Duodenal mucosa (tissue), 2 donors: ENCODE measurements around the gene ANTXRL.
"Not testable (repeated sequence)": the region's sequence is repeated elsewhere in the genome, so short reads cannot be mapped to it uniquely, and the experiment has no call there.

Source experiments
- H3K27ac ChIP-seq: one replicate; pipeline ENCODE4 v1.7.0; 2013; ENCODE audit warnings: low read depth, low read length
- H3K27me3 ChIP-seq, 2 donors: one replicate each; pipeline ENCODE4 v1.7.0; 2013; ENCODE audit warnings: low read length in 2 of 2, control low read depth in 1 of 2; ENCODE audit not compliant: insufficient read depth in 2 of 2, control insufficient read depth in 1 of 2
- H3K36me3 ChIP-seq, 2 donors: one replicate each; pipeline ENCODE4 v1.7.0; 2013; ENCODE audit warnings: low read length in 2 of 2, control low read depth in 1 of 2; ENCODE audit not compliant: insufficient read depth in 2 of 2, control insufficient read depth in 1 of 2
- H3K4me1 ChIP-seq, 2 donors: one replicate each; pipeline ENCODE4 v1.7.0; 2013; ENCODE audit warnings: low read length in 2 of 2, control low read depth in 1 of 2; ENCODE audit not compliant: insufficient read depth in 2 of 2, control insufficient read depth in 1 of 2
- H3K4me3 ChIP-seq, 2 donors: one replicate each; pipeline ENCODE4 v1.7.0; 2013; ENCODE audit warnings: low read length in 2 of 2, low read depth in 1 of 2
- H3K9ac ChIP-seq, 2 donors: one replicate each; pipeline ENCODE4 v1.7.0; 2013; ENCODE audit warnings: low read length in 2 of 2, low read depth in 1 of 2
- H3K9me3 ChIP-seq, 2 donors: one replicate each; pipeline ENCODE4 v1.7.0; 2013; ENCODE audit warnings: low read length in 2 of 2, control low read depth in 1 of 2; ENCODE audit not compliant: control insufficient read depth in 1 of 2

ANTXRL gene

DNA sequence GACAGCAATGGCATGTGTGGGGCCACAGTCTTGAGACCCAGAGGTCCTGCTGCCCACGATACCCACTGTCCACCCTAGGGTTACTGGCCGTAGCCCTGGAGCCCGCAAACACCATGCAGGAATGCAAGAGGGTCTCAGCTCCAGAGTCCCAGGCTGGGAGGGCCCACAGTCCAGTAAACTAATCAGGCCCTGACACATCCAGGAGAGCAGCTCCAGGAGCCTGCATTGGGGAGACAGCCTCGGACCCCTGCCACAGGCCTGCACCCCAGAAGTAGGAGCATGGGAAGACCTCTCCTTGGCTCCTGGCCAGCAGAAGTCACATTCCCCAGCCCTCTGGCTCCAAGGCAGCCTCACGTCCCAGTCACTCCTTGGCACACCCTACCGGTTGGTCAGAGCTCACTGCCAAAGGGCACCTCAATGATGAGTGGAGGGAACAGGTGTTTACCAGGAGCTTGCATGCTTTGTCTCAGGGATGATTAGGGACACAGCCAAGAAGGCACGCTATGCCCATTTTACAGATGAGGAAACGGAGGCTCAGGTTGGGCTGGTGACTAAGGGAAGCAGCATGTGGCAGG is 81.0 kb downstream of the ANTXRL start:
- not testable (repeated sequence) for H3K4me1 ChIP-seq, H3K27me3 ChIP-seq, H3K36me3 ChIP-seq, H3K4me3 ChIP-seq, H3K9me3 ChIP-seq, H3K27ac ChIP-seq, H3K9ac ChIP-seq

DNA sequence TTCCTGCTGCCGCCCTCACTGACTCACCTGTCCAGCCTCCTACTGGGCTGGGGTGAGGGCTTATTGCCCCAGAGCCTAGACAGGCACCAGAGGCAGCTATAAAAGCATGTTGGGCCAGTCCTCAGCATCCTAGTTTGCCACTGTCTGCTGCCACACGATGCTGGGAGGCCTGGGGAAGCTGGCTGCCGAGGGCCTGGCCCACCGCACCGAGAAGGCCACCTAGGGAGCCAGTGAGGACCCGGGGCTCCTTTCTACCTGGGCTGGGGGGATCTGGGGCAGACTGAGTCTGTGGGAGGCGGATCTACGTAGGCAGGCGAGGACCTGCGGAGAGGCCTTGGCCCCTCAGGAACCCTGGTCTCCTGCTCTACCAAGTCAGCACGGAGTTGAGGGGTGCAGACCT is 82.2 kb downstream of the ANTXRL start:
- not testable (repeated sequence) for H3K27me3 ChIP-seq, H3K9me3 ChIP-seq, H3K27ac ChIP-seq, H3K4me1 ChIP-seq, H3K4me3 ChIP-seq, H3K36me3 ChIP-seq, H3K9ac ChIP-seq

DNA sequence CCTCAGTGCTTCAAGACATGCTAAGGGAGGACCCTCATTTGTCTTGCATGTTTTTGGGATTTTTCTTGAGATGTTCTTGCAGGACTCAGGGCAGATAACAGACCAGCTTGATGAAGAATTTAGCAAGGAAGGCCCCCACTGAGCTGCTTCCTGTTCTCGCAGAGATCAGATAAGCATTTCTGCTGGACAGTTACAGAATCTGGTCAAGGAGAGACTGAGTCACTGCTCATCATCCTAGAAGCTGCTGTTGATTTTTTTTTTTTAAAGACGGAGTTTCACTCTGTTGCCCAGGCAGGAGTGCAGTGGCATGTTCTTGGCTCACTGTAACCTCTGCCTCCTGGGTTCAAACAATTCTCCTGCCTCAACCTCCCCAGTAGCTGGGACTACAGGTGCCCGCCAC is 87.6 kb downstream of the ANTXRL start:
- not testable (repeated sequence) for H3K9me3 ChIP-seq, H3K9ac ChIP-seq, H3K27me3 ChIP-seq, H3K27ac ChIP-seq, H3K4me3 ChIP-seq, H3K4me1 ChIP-seq, H3K36me3 ChIP-seq

DNA sequence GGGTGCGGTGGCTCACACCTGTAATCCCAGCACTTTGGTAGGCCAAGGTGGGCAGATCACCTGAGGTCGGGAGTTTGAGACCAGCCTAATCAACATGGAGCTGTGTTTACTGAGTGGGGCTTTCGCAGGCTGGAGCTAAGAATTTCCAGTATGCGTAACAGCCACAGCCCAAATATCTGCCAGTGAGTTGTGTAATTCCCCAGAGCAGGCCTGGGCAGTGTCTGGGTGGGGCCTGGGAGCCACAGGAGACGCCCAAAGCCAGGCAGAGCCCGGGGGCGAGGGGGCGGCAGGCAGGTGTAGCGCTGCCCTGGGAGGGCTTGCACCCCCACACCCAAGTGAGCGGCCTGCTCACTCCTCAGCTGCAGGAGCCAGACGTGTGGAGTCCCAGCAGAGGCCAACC is 88.6 kb downstream of the ANTXRL start, which contains the start of gene ANXA8L1:
ANXA8L1 (plus strand) TSS at position 371 of the 400 bp plus-strand sequence. CDS start 76 bp downstream, outside the sequence.
- not testable (repeated sequence) for H3K4me3 ChIP-seq, H3K36me3 ChIP-seq, H3K27me3 ChIP-seq, H3K9ac ChIP-seq, H3K9me3 ChIP-seq, H3K4me1 ChIP-seq, H3K27ac ChIP-seq

DNA sequence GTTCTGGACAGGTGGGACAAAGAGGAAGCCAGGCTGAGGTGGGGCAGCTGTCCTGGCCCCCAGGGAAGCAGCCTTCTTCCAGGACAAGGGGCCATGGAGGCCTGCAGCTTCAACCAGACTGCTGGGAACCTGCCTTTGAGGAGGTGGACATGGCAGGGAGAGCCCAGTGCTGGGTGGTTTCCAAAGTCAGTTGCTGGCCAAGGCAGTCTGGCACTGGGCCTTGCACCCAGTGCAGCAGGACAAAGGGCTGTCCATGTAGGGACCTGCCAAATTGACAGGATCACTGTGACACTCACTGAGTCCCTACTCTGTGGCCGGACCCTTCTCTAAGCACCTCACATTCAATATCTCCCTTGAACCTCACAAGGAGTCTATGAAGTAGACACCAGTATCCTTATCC is 90.2 kb downstream of the ANTXRL start:
- not testable (repeated sequence) for H3K9me3 ChIP-seq, H3K27ac ChIP-seq, H3K4me1 ChIP-seq, H3K4me3 ChIP-seq, H3K9ac ChIP-seq, H3K36me3 ChIP-seq, H3K27me3 ChIP-seq

DNA sequence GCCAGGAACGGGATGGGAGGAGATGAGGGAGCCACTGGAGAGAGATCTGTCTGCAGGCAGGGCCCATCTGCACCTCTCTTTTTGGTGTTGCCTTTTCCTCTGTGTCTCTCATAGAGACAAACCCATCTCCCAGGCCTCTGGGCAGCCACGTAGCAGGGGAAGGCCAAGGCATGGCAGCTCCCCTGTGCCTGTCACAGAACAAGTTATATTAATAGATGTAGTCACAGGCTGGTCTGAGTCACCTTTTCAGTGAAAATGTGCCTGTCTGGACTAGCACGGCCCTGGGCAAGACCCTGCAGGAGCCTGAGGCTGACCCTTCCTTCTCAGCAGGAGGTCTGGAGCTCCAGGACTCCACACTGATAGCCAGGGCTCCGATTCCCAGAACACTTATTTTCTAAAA is 90.9 kb downstream of the ANTXRL start:
- H3K9ac ChIP-seq, H3K9me3 ChIP-seq, H3K27me3 ChIP-seq, H3K36me3 ChIP-seq, H3K4me1 ChIP-seq, H3K4me3 ChIP-seq, H3K27ac ChIP-seq: not testable (repeated sequence)

DNA sequence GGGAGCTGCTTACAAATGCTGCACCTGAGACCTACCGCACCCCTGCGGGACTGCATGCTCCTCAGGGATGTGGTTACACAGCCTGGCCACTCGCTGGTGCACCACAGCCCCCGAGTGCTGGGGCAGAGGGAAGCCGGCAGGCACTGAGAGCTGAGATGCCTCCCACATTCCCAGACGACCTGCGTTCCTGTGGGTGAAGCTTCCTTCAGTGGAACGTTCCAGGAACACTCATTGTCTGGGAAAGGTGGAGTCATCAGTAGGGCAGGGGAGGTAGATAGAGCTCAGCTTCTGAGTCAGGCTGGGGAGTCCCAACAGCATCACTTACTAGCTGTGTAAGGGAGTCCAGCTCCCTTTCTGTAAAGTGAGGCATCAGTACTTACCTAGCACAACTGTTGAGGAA is 91.3 kb downstream of the ANTXRL start:
- not testable (repeated sequence) for H3K27ac ChIP-seq, H3K4me1 ChIP-seq, H3K9me3 ChIP-seq, H3K27me3 ChIP-seq, H3K4me3 ChIP-seq, H3K9ac ChIP-seq, H3K36me3 ChIP-seq

DNA sequence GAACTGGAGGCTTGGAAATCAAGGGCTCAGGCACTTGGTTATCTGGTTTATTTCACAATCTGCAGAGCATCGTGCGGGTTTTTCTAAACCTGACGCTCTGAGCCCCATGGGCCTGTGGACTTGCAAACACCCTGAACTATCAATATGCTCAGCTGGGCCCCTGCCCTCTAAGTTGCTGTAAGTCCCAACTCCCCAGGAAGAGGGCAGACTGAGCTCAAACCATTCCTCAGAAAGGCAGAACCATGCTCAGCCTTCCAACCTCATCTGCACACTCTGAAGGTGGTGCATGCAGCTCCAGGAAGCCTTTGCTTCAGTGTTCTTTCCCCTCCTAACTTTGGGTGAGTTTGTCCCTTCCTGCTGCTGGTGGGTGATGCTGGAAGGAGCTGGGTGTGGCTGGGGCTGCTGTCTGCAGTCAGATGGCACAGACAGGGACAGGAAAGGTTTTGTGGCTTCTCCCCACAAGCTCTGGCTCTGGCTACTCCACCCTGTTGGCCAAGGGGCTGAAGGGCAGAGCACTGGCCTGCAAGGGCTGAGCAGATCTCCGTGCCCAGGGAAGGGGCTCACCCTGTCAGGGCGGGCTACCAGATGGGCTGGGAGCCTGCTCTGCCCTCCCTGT is 92.5 kb downstream of the ANTXRL start:
- not testable (repeated sequence) for H3K27ac ChIP-seq, H3K4me1 ChIP-seq, H3K4me3 ChIP-seq, H3K9me3 ChIP-seq, H3K9ac ChIP-seq, H3K36me3 ChIP-seq, H3K27me3 ChIP-seq
